Calu3 (cell line): ENCODE data around the gene TMC5. TPM values are rescaled to one million over a fixed set of nuclear protein-coding genes. Genes with fewer than 3 reads are reported as not detected.

Experiments used
- BruUV-seq: library from RNA; stranded (reverse); fragments of 400-500 nt; replicated peaks from 2 replicates; lab custom pipeline; 2021; lab: Mats Ljungman, UMichigan
- CTCF ChIA-PET: fragments of 300-600 bp; sonication (Branson Sonifier 250); formaldehyde crosslinking; loops from one replicate; lab custom pipeline; 2022; ENCODE audit warnings: antibody characterized with exemption; lab: Charles Lee
- DNase-seq: peaks from one replicate; pipeline ENCODE4 v3.0.0; 2022
- H3K27ac Mint-ChIP-seq: one replicate; pipeline ENCODE4 v1.8.0; 2022; ENCODE audit warnings: mixed read lengths; ENCODE audit not compliant: unreplicated experiment
- H3K27me3 Mint-ChIP-seq: one replicate; pipeline ENCODE4 v1.8.0; 2022; ENCODE audit warnings: mixed read lengths; ENCODE audit not compliant: unreplicated experiment
- H3K36me3 Mint-ChIP-seq: one replicate; pipeline ENCODE4 v1.8.0; 2022; ENCODE audit warnings: mild to moderate bottlenecking, moderate library complexity, mixed read lengths; ENCODE audit not compliant: insufficient read depth, unreplicated experiment
- H3K4me1 Mint-ChIP-seq: one replicate; pipeline ENCODE4 v1.8.0; 2022; ENCODE audit warnings: mild to moderate bottlenecking, low read depth, mixed read lengths; ENCODE audit not compliant: unreplicated experiment
- H3K4me3 Mint-ChIP-seq: one replicate; pipeline ENCODE4 v1.8.0; 2022; ENCODE audit warnings: mild to moderate bottlenecking, low read depth, moderate library complexity, mixed read lengths; ENCODE audit not compliant: unreplicated experiment
- H3K9me3 Mint-ChIP-seq: one replicate; pipeline ENCODE4 v1.8.0; 2022; ENCODE audit warnings: low read depth, mixed read lengths; ENCODE audit not compliant: unreplicated experiment
- intact Hi-C: fragments of 100-400 bp; cut with micrococcal nuclease; formaldehyde crosslinking; loops from one replicate; pipeline ENCODE4 v1.10.0; 2022; ENCODE audit not compliant: unreplicated experiment
- total RNA-seq: library from RNA; stranded (reverse); gene quantifications from 2 replicates; pipeline ENCODE4 v1.2.3, GENCODE V29; 2022
- TF ChIP-seq, protein P1 (sequence below): fragments of 200-600 bp; IDR thresholded peaks from one replicate; pipeline ENCODE4 v1.8.0; 2022; ENCODE audit warnings: antibody characterized with exemption; ENCODE audit not compliant: unreplicated experiment

TMC5 gene
- total RNA-seq, 1 experiment from 2014 or later, result 117 TPM

- CTCF ChIA-PET, result interaction anchor here (0.7 kb wide), 2 partner anchors 53 to 81 kb away, joined by 6 to 8 read pairs; no protein-coding TSS in a partner anchor
- no peak for DNase-seq
- no peak overlapping the region for H3K4me3 Mint-ChIP-seq
These were observed 54.8 kb downstream of the TMC5 start for GRCh38 chr16:19472482-19472881.

GRCh38 chr16:19474617-19475016 is 56.9 kb downstream of the TMC5 start:
- no peaks in the 10 kb centered on the region for H3K27me3 Mint-ChIP-seq
- CTCF ChIA-PET, result no interaction called here
- peaks cover 2% of the 10 kb centered on the region for H3K9me3 Mint-ChIP-seq
- no peak overlapping the region for H3K4me3 Mint-ChIP-seq
- TF ChIP-seq, protein P1, sequence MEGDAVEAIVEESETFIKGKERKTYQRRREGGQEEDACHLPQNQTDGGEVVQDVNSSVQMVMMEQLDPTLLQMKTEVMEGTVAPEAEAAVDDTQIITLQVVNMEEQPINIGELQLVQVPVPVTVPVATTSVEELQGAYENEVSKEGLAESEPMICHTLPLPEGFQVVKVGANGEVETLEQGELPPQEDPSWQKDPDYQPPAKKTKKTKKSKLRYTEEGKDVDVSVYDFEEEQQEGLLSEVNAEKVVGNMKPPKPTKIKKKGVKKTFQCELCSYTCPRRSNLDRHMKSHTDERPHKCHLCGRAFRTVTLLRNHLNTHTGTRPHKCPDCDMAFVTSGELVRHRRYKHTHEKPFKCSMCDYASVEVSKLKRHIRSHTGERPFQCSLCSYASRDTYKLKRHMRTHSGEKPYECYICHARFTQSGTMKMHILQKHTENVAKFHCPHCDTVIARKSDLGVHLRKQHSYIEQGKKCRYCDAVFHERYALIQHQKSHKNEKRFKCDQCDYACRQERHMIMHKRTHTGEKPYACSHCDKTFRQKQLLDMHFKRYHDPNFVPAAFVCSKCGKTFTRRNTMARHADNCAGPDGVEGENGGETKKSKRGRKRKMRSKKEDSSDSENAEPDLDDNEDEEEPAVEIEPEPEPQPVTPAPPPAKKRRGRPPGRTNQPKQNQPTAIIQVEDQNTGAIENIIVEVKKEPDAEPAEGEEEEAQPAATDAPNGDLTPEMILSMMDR, result no peak
- no peak for DNase-seq
- intact Hi-C loops, result no loop called here
- H3K27ac Mint-ChIP-seq, result no peak overlapping the region
- BruUV-seq, result no TSS peak
- peaks cover 86% of the 10 kb centered on the region for H3K36me3 Mint-ChIP-seq
- H3K4me1 Mint-ChIP-seq, result peaks cover 16% of the 10 kb centered on the region

More at GRCh38 chr16:19472482-19472881, 54.8 kb downstream of the TMC5 start:
- Mint-ChIP-seq H3K9me3 (no peaks in the 10 kb centered on the region), H3K36me3 (peaks cover 88% of the 10 kb centered on the region), H3K27ac (no peak overlapping the region), H3K27me3 (no peaks in the 10 kb centered on the region), H3K4me1 (no peaks in the 10 kb centered on the region)
- BruUV-seq, result no TSS peak
- TF ChIP-seq, protein P1, result no peak
- intact Hi-C loops, result no loop called here

DNA sequence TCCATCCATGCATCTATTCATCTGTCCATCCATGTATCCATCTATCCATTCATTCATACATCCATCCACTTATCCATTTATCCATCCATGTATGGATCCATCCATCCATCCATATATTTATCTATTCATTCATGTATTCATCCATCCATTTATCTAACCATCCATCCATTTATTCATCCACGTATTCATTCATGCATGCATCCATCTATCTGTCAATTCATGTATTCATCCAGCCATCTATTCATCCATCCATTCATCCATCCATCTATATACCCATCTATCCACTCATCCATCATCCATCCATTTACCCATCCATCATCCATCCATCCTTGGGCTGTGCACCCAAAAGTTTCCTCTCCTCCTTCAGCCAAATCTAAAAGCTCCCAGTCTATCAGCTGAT is 60.8 kb downstream of the TMC5 start:
- CTCF ChIA-PET, result interaction anchor here (0.5 to 1.1 kb wide), 2 partner anchors 16 to 41 kb away, joined by 4 to 6 read pairs; no protein-coding TSS in a partner anchor
- BruUV-seq, result no TSS peak
- H3K4me1 Mint-ChIP-seq, result peaks cover 29% of the 10 kb centered on the region

DNA sequence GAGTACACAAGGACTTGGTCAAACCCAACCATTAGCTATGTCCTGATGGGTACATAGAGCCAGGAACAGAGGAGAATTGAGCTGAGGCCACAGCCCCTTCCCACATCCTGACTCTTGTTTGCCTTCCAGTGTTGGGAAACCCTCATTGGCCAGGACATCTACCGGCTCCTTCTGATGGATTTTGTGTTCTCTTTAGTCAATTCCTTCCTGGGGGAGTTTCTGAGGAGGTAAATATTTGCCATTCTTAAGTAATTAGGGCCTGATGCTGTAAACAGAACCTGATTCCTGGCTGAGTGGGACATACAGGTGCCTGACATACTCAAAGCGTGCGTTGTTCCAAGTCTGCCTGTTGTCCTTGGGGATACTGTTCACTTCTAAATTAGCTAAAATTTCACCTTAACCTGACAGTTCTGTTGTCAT is 61.6 kb downstream of the TMC5 start:
- BruUV-seq, result no TSS peak
- TF ChIP-seq, protein P1, result no peak
- Mint-ChIP-seq H3K9me3 (peaks cover 2% of the 10 kb centered on the region), H3K4me1 (peaks cover 29% of the 10 kb centered on the region), H3K4me3 (no peak overlapping the region), H3K36me3 (peaks cover 74% of the 10 kb centered on the region), H3K27ac (peak overlapping the region; percentile 34), H3K27me3 (no peaks in the 10 kb centered on the region)
- no peak for DNase-seq
- intact Hi-C loops, result no loop called here
- CTCF ChIA-PET, result interaction anchor here (0.5 to 1.1 kb wide), 2 partner anchors 17 to 42 kb away, joined by 4 to 6 read pairs; no protein-coding TSS in a partner anchor

More for the DNA sequence above, 60.8 kb downstream of the TMC5 start:
- Mint-ChIP-seq H3K27ac (peak overlapping the region; percentile 34), H3K27me3 (no peaks in the 10 kb centered on the region), H3K4me3 (no peak overlapping the region), H3K36me3 (peaks cover 74% of the 10 kb centered on the region), H3K9me3 (peaks cover 2% of the 10 kb centered on the region)
- TF ChIP-seq, protein P1, result no peak
- DNase-seq, result no peak
- intact Hi-C loops, result no loop called here
